HG02588 (cell line): ENCODE measurements around the gene KCNJ13.
"Not testable (repeated sequence)": the region's sequence is repeated elsewhere in the genome, so short reads cannot be mapped to it uniquely, and the experiment has no call there.

ENCODE experiments used
- ATAC-seq: cut with Tn5 transposase; IDR thresholded peaks from one replicate; pipeline ENCODE4 v1.9.1; 2021; ENCODE audit warnings: mild to moderate bottlenecking, moderate library complexity; ENCODE audit not compliant: unreplicated experiment

Gene KCNJ13

GRCh38 chr2:232770207-232770606 lies 6.2 kb downstream of the KCNJ13 start:
- ATAC-seq: no peak

- ATAC-seq: no peak
Measured at GRCh38 chr2:232767866-232768265, 8.5 kb downstream of the KCNJ13 start.

GRCh38 chr2:232761301-232761907 lies 15.0 kb downstream of the KCNJ13 start:
- no peak for ATAC-seq

DNA sequence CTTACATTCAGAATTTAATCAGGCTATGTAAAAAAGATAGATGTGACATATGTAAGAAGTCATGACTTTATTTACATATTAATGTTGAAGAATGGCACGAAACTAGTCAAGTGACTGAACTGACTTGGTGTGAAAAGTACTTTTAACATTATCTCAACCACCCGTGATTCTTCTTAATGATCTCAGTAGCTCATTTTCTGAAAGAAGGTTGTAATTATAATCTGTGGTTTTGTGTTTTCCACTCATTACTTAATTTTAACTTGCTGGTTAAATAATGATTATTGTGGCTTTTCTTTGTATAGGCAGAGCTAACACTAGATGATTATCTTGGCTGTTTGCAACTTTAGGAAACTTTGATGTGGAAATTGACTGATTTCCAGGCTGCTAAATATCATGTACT lies 18.5 kb downstream of the KCNJ13 start:
- no peak for ATAC-seq

GRCh38 chr2:232750135-232750671 lies 26.2 kb downstream of the KCNJ13 start:
- ATAC-seq: no peak

- ATAC-seq: no peak
Measured at GRCh38 chr2:232749331-232749730, 27.0 kb downstream of the KCNJ13 start.

DNA sequence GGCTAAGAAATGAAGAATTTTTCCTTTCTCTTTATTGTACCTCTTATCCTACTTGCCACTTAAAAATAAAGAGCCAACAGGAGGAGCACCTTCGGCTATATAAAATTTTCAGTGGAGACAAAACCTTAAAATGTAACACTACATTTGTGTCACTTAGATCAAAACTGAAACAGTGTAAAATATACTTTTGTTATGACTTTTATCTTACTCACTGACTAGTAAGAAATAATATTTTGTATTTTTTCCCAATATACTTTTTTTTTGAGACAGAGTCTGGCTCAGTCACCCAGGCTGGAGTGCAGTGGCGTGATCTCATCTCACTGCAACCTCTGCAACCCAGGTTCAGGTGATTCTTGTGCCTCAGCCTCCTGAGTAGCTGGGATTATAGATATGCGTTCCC lies 28.3 kb downstream of the KCNJ13 start:
- no peak for ATAC-seq

GRCh38 chr2:232744963-232745362 lies 31.4 kb downstream of the KCNJ13 start:
- ATAC-seq: no peak

GRCh38 chr2:232741972-232742371 lies 34.4 kb downstream of the KCNJ13 start:
- no peak for ATAC-seq

DNA sequence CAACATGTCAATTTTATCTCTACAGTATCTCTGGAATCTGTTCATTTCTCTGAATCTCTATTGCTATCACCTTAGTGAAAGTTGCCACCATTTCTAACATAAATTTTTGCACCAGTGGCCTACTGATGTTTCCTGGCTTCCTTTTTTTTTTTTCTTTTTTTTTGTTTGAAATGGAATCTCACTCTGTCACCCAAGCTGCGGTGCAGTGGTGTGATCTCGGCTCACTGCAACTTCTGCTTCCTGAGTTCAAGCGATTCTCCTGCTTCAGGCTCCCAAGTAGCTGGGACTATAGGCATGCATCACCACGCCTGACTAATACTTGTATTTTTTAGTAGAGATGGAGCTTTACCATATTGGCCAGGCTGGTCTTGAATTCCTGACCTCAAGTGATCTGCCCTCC lies 35.1 kb downstream of the KCNJ13 start:
- no peak for ATAC-seq

DNA sequence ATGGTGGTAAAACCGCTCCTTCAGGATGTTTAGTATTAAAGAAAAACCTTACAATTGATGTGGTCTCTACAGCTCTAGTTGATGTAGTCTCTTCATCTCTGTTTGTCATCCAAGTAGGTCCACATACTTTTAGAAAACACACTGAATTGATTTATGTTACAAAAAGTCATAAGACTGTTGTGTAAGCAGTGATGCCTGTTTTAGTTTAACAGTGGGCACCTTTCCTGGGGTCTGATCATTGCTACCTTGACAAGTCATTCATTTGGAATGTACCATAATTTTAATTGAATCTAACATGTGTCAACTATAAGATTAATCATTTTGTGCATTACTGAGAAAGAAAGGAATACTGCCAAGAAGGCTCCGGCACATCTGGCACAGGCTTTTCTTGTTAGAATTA lies 44.9 kb downstream of the KCNJ13 start:
- no peak for ATAC-seq

GRCh38 chr2:232728785-232729184 lies 47.6 kb downstream of the KCNJ13 start:
- ATAC-seq: no peak

DNA sequence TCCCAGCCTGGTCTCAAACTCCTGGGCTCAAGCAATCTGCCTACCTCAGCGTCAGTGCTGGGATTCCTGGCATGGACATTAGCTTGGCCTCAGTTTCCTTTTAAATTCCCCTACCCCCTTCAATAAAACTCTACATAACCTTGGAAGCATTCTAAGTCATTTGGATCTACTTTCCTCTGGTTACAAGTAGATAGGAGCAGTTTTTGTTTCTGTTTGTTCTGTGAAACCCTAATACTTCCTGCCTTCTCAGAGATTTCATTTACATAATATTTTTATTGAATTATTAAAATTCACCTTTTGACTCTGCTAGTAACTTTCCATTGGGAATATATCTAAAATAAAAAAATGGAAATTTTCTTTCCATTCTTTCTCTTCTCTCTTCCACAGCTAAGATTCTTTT lies 53.3 kb downstream of the KCNJ13 start:
- ATAC-seq: no peak

GRCh38 chr2:232721882-232722281 lies 54.5 kb downstream of the KCNJ13 start:
- no peak for ATAC-seq

DNA sequence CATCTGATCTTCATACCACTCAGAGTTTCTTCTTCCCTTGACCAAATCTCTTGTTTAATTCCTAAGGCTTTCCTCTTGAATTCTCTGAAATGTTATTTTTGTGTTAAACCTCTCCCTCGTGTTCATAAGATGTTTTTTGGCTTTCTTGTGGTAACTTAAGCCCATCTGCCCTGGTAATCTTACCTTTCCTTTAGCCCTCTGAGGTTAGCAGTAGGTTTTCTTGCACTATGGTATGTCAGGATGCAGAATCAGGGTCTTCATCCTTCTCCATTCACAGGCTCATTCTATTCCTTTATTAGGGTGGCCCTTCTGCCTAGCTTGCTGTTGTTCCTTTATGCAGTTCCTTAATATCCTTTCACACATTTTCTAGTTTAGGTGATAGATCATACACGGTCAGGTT lies 55.1 kb downstream of the KCNJ13 start:
- no peak for ATAC-seq

- ATAC-seq: not testable (repeated sequence)
Measured at GRCh38 chr2:232720056-232720455, 56.3 kb downstream of the KCNJ13 start.
